GM10248 (cell line): ENCODE measurements around the gene SLC24A4.

Experiments
- CTCF ChIA-PET: fragments of 300-600 bp; sonication (Branson Sonifier 250); formaldehyde crosslinking; extraction: SDS; loops from one replicate; lab custom pipeline; 2021; ENCODE audit warnings: antibody characterized with exemption; lab: Yijun Ruan, JAX
- POLR2A ChIA-PET: fragments of 350-650 bp; sonication (Branson Sonifier 250); formaldehyde crosslinking; extraction: SDS; loops from one replicate; lab custom pipeline; 2020; ENCODE audit warnings: antibody characterized with exemption; lab: Yijun Ruan, JAX
- DNase-seq: peaks from one replicate; pipeline ENCODE4 v3.0.0; 2012; ENCODE audit errors: extremely low spot score
- CTCF ChIP-seq: IDR thresholded peaks from 2 replicates; pipeline ENCODE4 v1.5.1; 2012; ENCODE audit warnings: mild to moderate bottlenecking, low read depth; ENCODE audit errors: extremely low read depth, missing control alignments, control extremely low read depth

Gene SLC24A4

DNA sequence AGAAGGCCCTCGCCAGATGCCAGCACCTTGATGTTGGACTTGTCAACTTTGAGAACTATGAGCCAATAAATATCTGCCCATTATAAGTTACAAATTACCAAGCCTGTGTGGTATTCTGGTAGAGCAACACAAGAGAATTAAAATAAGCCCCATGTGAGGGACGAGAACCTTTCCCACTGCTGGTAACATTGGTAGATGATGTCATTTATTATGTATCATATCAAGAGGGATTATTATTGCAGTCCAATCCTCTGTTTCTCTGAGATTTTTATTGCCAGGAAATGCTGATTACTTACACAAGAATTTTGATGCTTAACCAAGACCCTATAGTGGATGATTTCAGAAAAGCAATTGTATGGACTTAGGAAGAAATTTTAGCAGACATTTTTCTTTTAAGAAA, 40.3 kb upstream of the SLC24A4 start:
- no peak for DNase-seq
- TF ChIP-seq CTCF: no peak
- ChIA-PET CTCF (interaction anchor here (1.6 kb wide), 1 partner anchor 12 kb away, joined by 4 read pairs; no protein-coding TSS in a partner anchor), POLR2A (no interaction called here)

DNA sequence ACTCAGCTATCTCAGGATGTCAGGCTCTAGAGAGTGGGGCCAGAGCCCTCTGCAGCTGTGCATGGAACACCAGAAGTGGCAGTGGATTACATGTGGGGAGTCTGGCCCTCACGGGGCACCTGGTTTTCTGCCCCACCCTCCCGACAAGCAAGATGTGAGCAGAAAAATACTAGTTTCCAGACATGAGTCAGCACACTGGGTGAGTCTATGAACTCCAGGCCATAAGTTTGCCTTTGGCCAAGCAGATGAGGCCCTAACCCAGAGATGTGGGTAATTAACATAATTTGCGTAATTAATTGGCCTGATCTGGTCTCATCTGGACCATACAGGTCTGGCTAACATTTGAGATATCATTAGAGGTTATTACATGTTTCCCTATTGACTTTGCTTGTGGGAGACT, 37.7 kb upstream of the SLC24A4 start:
- CTCF ChIA-PET: no interaction called here
- TF ChIP-seq CTCF: no peak
- no peak for DNase-seq
- POLR2A ChIA-PET: no interaction called here

DNA sequence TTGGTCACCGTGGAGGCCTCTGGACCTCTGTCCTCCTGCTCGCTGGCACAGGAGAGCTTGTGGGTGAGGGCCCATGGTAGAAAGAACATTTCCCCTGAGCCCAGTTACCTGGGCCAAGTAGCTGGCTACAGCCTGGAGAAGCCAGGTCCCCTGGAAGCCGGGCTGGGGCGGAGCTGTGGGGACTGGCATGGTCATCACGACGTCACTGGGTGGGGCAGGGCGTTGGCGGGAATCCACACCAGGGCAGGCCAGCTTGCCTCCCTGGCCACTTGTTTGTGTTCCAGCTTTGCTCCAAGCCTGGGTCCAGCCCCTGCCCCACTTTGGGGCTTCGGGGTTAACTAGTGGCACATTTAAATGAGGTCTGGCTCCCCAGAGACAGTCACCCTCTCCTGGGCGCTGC, 35.0 kb upstream of the SLC24A4 start:
- ChIA-PET POLR2A (no interaction called here), CTCF (interaction anchor here (1.2 kb wide), 1 partner anchor 65 kb away, joined by 3 read pairs; no protein-coding TSS in a partner anchor)
- DNase-seq: no peak
- TF ChIP-seq CTCF: no peak

GRCh38 chr14:92288994-92289660, 33.8 kb upstream of the SLC24A4 start:
- ChIA-PET CTCF (no interaction called here), POLR2A (no interaction called here)
- TF ChIP-seq CTCF: no peak
- DNase-seq: no peak

GRCh38 chr14:92292673-92293072, 30.3 kb upstream of the SLC24A4 start:
- no peak for TF ChIP-seq CTCF
- POLR2A ChIA-PET: no interaction called here
- DNase-seq: no peak
- CTCF ChIA-PET: interaction anchor here (0.8 to 1.6 kb wide), 3 partner anchors 17 to 64 kb away, joined by 3 read pairs; no protein-coding TSS in a partner anchor

DNA sequence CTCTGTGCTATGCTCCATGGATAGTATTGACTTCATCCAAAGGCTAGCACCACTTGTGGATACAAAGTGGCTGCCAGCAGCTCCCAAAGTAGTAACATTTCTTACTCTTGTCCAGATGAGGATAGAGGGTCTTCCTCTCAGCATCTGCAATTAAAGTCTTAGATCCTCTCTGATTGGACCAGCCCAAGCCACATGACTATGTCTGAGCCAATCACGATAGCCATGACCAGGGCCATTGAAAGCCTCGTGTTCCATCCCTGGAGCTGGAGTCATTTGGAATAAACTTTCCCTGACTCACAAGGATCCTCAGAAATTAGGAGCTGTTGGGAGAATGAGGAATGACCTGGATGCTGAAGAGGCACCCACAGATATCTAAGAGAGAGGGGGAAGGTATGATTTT, 28.5 kb upstream of the SLC24A4 start:
- CTCF ChIA-PET: interaction anchor here (1.3 kb wide), 1 partner anchor 12 kb away, joined by 4 read pairs; no protein-coding TSS in a partner anchor
- no peak for DNase-seq
- POLR2A ChIA-PET: no interaction called here
- no peak for TF ChIP-seq CTCF
